GM15510 (cell line): ENCODE results near the gene RAB4B.

ENCODE experiments used
- POLR2A ChIP-seq: IDR thresholded peaks from 3 replicates; pipeline ENCODE4 v1.6.1; 2011; ENCODE audit warnings: borderline replicate concordance; ENCODE audit not compliant: insufficient read length; ENCODE audit errors: extremely low read depth

RAB4B gene

GRCh38 chr19:40768869-40769268, 9.2 kb upstream of the RAB4B start:
- no peak for TF ChIP-seq POLR2A

DNA sequence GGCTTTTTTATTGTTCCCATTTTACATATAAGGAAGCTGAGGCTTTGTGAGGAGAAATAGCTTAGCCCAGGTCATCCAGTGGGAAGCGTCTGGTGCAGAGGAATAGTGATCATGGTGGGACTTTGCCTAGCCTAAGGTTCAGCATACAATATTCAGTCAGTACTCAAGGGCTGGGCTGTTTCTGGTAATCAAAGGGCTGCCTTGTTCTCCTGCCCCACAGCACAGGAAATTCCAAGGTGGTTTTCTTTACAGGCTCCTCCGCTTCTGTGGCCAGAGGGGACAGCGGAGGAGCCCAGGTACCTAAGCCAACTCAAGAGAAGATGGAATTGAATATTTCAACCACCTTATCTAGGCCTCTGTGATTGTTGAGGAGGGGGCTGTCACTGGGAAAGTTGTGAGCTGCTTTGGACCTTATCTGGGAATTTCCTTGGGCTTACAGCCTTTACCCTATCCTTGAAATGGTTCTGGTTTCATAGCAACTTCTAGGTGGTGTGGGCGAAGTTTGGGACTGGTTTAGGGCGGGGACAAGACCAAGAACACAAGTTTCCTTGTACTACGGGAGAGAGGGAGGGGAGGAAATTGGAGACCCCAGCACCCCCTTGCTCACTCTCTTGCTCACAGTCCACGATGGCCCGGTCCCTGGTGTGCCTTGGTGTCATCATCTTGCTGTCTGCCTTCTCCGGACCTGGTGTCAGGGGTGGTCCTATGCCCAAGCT, 3.0 kb upstream of the RAB4B start, which contains the start of gene MIA:
Gene MIA, plus strand, starts transcription at position 606 of the 716 bp plus-strand sequence. Its CDS starts 22 bp downstream, at position 628.
- no peak for TF ChIP-seq POLR2A

- TF ChIP-seq POLR2A, result no peak
Observed at GRCh38 chr19:40775632-40776022, 2.4 kb upstream of the RAB4B start.

- no peak for TF ChIP-seq POLR2A
Observed at GRCh38 chr19:40776364-40776763, 1.7 kb upstream of the RAB4B start.

DNA sequence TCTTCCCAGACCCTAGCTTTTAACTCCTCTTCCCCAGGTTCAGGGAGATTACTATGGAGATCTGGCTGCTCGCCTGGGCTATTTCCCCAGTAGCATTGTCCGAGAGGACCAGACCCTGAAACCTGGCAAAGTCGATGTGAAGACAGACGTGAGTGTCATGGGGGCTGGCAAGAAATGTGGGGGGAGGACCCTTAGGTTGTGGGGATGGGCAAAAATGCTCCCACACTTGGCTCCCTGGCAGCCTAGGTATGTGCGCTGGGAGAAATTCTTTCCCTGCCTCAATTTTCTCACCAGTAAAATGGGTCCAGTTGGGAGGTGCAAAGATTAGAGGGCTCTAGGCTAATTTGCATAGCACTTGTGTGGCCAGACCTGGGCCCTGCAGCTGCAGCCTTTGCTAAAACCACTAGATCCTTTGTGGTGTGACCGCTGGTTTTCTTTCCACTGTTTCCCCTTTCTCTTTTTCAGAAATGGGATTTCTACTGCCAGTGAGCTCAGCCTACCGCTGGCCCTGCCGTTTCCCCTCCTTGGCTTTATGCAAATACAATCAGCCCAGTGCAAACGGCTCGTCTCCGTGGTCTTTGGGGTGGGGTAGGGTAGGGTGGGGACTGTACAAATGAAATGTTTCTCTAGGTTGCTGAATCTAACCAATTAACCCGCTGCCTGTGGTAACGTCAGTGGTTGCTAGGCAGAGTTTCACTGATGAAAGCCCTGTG, 959 bp upstream of the RAB4B start:
- TF ChIP-seq POLR2A, result no peak

GRCh38 chr19:40777645-40777936, 456 bp upstream of the RAB4B start:
- TF ChIP-seq POLR2A, result no peak

GRCh38 chr19:40778706-40779284, 748 bp downstream of the RAB4B start:
- TF ChIP-seq POLR2A, result no peak

- TF ChIP-seq POLR2A, result no peak
Observed at GRCh38 chr19:40780582-40780981, 2.5 kb downstream of the RAB4B start.

DNA sequence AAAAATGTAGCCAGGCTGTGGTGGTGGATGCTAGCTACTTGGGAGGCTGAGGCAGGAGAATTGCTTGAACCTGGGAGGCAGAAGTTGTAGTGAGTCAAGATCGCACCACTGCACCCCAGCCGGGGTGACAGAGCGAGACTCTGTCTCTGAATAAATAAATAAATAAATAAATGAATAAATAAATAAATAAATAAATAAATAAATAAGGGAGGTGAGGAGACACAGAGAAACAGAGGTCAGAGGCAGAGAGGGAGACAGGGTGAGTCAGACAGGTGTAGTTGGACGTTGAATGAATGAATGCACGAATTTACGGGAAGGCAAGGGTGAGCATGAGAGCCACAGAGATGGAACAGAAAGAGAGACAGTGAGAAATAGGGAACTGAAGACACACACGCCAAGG, 3.1 kb downstream of the RAB4B start:
- no peak for TF ChIP-seq POLR2A

DNA sequence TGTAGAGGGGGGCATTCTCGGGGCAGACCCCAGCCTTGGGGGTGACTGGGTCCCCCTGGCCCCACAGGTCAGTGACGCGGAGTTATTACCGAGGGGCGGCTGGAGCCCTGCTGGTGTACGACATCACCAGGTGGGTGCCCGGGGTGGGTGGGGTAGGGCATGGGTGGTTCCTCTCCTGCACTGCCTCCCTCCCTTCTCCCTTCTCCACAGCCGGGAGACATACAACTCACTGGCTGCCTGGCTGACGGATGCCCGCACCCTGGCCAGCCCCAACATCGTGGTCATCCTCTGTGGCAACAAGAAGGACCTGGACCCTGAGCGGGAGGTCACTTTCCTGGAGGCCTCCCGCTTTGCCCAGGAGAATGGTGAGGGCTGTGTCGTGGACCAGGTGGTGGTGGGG, 5.7 kb downstream of the RAB4B start:
- TF ChIP-seq POLR2A, result no peak

- TF ChIP-seq POLR2A, result no peak
Observed at GRCh38 chr19:40785526-40785925, 7.5 kb downstream of the RAB4B start.

GRCh38 chr19:40786060-40787037, 8.3 kb downstream of the RAB4B start:
- TF ChIP-seq POLR2A, result no peak

DNA sequence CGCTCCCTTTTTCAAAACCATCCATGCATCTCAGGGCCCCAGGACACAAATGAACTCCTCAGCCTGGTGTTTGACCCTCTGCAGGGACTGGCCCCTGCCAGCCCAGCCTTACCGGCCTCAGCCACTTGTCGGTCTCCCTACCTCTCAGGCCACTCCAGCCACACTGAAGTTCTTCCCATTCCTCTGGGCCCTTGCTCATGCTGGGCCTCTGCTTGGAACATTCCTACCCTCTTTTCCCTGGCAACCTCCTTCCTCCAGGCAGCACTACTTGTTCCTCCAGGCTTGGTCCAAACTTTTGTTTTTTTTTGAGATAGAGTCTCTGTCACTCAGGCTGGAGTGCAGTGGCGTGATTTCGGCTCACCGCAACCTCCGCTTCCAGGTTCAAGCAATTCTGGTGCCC, 13.3 kb downstream of the RAB4B start:
- TF ChIP-seq POLR2A, result no peak

DNA sequence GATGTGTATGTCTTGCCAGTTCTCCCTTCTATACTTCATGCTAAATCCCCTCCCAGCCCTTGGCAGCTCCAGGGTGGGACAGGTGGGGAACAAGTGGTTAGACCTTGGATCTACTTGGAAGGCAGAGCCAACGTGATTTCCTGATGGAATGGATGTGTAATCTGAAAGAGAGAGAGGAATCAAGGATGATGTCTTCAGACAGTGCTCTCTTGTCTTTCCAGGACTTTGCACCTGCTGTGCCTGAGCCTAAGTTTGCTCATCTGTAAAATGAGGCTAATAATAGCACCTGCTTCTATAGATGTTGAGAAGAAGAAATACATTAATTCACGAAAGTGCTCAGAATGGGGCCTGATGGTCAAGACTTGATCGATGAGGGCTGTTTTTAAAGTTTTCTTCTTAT, 13.9 kb downstream of the RAB4B start:
- no peak for TF ChIP-seq POLR2A

DNA sequence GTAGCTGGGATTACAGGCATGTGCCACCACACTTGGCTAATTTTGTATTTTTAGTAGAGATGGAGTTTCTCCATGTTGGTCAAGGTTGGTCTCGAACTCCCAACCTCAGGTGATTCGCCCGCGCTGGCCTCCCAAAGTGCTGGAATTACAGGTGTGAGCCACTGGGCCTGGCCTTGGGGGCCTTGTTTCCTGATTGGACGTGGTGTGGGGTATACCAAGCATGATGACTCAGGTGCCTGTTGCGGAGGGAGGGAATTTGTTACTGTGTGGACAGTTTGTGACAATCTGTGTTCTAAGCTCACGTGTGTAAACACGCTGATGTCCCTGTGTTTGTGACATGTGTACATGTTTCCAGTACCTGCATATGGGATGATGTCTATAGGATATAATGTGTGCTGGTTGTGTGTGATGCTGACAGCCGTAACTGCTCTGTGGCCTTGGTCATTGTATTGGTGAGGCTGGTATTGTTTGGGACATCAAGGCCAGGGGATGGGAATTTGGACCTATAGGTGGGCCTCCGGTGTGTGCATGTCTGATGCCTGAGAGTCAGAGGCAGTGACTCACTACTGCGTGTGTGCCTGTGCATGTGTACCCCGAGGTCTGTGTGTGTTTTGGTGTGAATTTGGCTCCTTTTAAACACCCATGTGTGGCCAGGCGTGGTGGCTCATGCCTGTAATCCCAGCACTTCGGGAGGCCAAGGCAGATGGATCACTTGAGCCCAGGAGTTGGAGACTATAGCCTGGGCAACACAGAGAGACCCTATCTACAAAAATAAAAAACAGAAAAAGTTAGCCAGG, 19.3 kb downstream of the RAB4B start:
- TF ChIP-seq POLR2A, result no peak
